HEK293 (cell line): ENCODE data around the gene ADAMTSL4.

ENCODE experiments used
- BCL11A ChIP-seq: fragments of 450-650 bp; formaldehyde crosslinking; IDR thresholded peaks from 2 replicates; pipeline ENCODE4 v1.5.1; 2016; ENCODE audit warnings: low read depth, missing biosample characterization, missing genetic modification characterization
- BCL11B ChIP-seq: fragments of 450-650 bp; formaldehyde crosslinking; IDR thresholded peaks from 2 replicates; pipeline ENCODE4 v1.5.1; 2016; ENCODE audit warnings: low read depth, missing biosample characterization, missing genetic modification characterization
- HOXA7 ChIP-seq: sonication (generic); formaldehyde crosslinking; IDR thresholded peaks from 2 replicates; pipeline ENCODE4 v1.8.1; 2022; ENCODE audit warnings: missing genetic modification reagents, borderline replicate concordance
- KLF7 ChIP-seq: fragments of 450-650 bp; formaldehyde crosslinking; IDR thresholded peaks from 2 replicates; pipeline ENCODE4 v1.5.1; 2016; ENCODE audit warnings: missing biosample characterization, missing genetic modification characterization, borderline replicate concordance
- MYNN ChIP-seq: fragments of 450-650 bp; formaldehyde crosslinking; IDR thresholded peaks from 2 replicates; pipeline ENCODE4 v1.5.1; 2016; ENCODE audit warnings: missing biosample characterization, missing genetic modification characterization, borderline replicate concordance
- MZF1 ChIP-seq: fragments of 450-650 bp; formaldehyde crosslinking; IDR thresholded peaks from 2 replicates; pipeline ENCODE4 v1.5.1; 2017; ENCODE audit warnings: missing biosample characterization, missing genetic modification characterization, borderline replicate concordance
- PBX3 ChIP-seq: sonication (generic); formaldehyde crosslinking; IDR thresholded peaks from 2 replicates; pipeline ENCODE4 v1.8.1; 2022; ENCODE audit warnings: mild to moderate bottlenecking, moderate library complexity, missing genetic modification reagents
- SP2 ChIP-seq: fragments of 450-650 bp; formaldehyde crosslinking; IDR thresholded peaks from 2 replicates; pipeline ENCODE4 v1.5.1; 2016; ENCODE audit warnings: missing biosample characterization, missing genetic modification characterization
- SP3 ChIP-seq: fragments of 450-650 bp; formaldehyde crosslinking; IDR thresholded peaks from 2 replicates; pipeline ENCODE4 v1.5.1; 2016; ENCODE audit warnings: missing biosample characterization, missing genetic modification characterization
- SP7 ChIP-seq: fragments of 450-650 bp; formaldehyde crosslinking; IDR thresholded peaks from 2 replicates; pipeline ENCODE4 v1.5.1; 2016; ENCODE audit warnings: missing biosample characterization, missing genetic modification characterization
- ZBTB1 ChIP-seq: fragments of 450-650 bp; formaldehyde crosslinking; IDR thresholded peaks from 2 replicates; pipeline ENCODE4 v1.5.1; 2016; ENCODE audit warnings: missing biosample characterization, missing genetic modification characterization
- ZBTB10 ChIP-seq: fragments of 450-650 bp; formaldehyde crosslinking; IDR thresholded peaks from 2 replicates; pipeline ENCODE4 v1.5.1; 2016; ENCODE audit warnings: missing biosample characterization, missing genetic modification characterization
- ZBTB48 ChIP-seq: fragments of 450-650 bp; formaldehyde crosslinking; IDR thresholded peaks from 2 replicates; pipeline ENCODE4 v1.5.1; 2016; ENCODE audit warnings: missing biosample characterization, missing genetic modification characterization
- ZFP41 ChIP-seq: fragments of 450-650 bp; formaldehyde crosslinking; IDR thresholded peaks from 2 replicates; pipeline ENCODE4 v1.5.1; 2016; ENCODE audit warnings: missing biosample characterization, missing genetic modification characterization, borderline replicate concordance
- ZNF133 ChIP-seq: fragments of 450-650 bp; formaldehyde crosslinking; IDR thresholded peaks from 2 replicates; pipeline ENCODE4 v1.5.1; 2016; ENCODE audit warnings: missing biosample characterization, missing genetic modification characterization
- ZNF184 ChIP-seq: fragments of 450-650 bp; IDR thresholded peaks from 2 replicates; pipeline ENCODE4 v1.5.1; 2018; ENCODE audit warnings: missing biosample characterization, mild to moderate bottlenecking, missing genetic modification characterization
- ZNF24 ChIP-seq: fragments of 450-650 bp; formaldehyde crosslinking; IDR thresholded peaks from 2 replicates; pipeline ENCODE4 v1.5.1; 2016; ENCODE audit warnings: missing biosample characterization, missing genetic modification characterization
- ZNF292 ChIP-seq: fragments of 450-650 bp; formaldehyde crosslinking; IDR thresholded peaks from 2 replicates; pipeline ENCODE4 v1.5.1; 2016; ENCODE audit warnings: low read depth, missing biosample characterization, missing genetic modification characterization, borderline replicate concordance
- ZNF302 ChIP-seq: fragments of 450-650 bp; formaldehyde crosslinking; IDR thresholded peaks from 2 replicates; pipeline ENCODE4 v1.5.1; 2016; ENCODE audit warnings: missing biosample characterization, missing genetic modification characterization, low read depth
- ZNF324 ChIP-seq: fragments of 450-650 bp; formaldehyde crosslinking; IDR thresholded peaks from 2 replicates; pipeline ENCODE4 v1.5.1; 2016; ENCODE audit warnings: missing biosample characterization, missing genetic modification characterization
- ZNF335 ChIP-seq: fragments of 450-650 bp; formaldehyde crosslinking; conservative IDR thresholded peaks from 2 replicates; pipeline ENCODE4 v1.5.1; 2016; ENCODE audit warnings: missing biosample characterization, missing genetic modification characterization
- ZNF404 ChIP-seq: fragments of 450-650 bp; formaldehyde crosslinking; IDR thresholded peaks from 2 replicates; pipeline ENCODE4 v1.5.1; 2017; ENCODE audit warnings: missing biosample characterization, missing genetic modification characterization
- ZNF48 ChIP-seq: fragments of 450-650 bp; formaldehyde crosslinking; IDR thresholded peaks from 2 replicates; pipeline ENCODE4 v1.5.1; 2016; ENCODE audit warnings: missing biosample characterization, missing genetic modification characterization
- ZNF488 ChIP-seq: fragments of 450-650 bp; formaldehyde crosslinking; IDR thresholded peaks from 2 replicates; pipeline ENCODE4 v1.5.1; 2016; ENCODE audit warnings: missing biosample characterization, missing genetic modification characterization
- ZNF548 ChIP-seq: fragments of 450-650 bp; formaldehyde crosslinking; IDR thresholded peaks from 2 replicates; pipeline ENCODE4 v1.5.1; 2016; ENCODE audit warnings: missing biosample characterization, missing genetic modification characterization
- ZNF558 ChIP-seq: fragments of 450-650 bp; formaldehyde crosslinking; IDR thresholded peaks from 2 replicates; pipeline ENCODE4 v1.5.1; 2016; ENCODE audit warnings: missing biosample characterization, missing genetic modification characterization
- ZNF664 ChIP-seq: fragments of 450-650 bp; formaldehyde crosslinking; IDR thresholded peaks from 2 replicates; pipeline ENCODE4 v1.5.1; 2016; ENCODE audit warnings: missing biosample characterization, missing genetic modification characterization
- ZNF692 ChIP-seq: fragments of 450-650 bp; formaldehyde crosslinking; IDR thresholded peaks from 2 replicates; pipeline ENCODE4 v1.5.1; 2016; ENCODE audit warnings: missing biosample characterization, missing genetic modification characterization
- ZSCAN18 ChIP-seq: fragments of 450-650 bp; formaldehyde crosslinking; IDR thresholded peaks from 2 replicates; pipeline ENCODE4 v1.5.1; 2016; ENCODE audit warnings: missing biosample characterization, missing genetic modification characterization
- TF ChIP-seq, protein P1 (sequence below): fragments of 450-650 bp; formaldehyde crosslinking; IDR thresholded peaks from 2 replicates; pipeline ENCODE4 v1.5.1; 2017; ENCODE audit warnings: missing biosample characterization, missing genetic modification characterization

The ADAMTSL4 gene

GRCh38 chr1:150561974-150562445 is 12.8 kb downstream of the ADAMTSL4 start (continued):
- TF ChIP-seq ZBTB1 (tag by site-specific recombination) (no peak), ZBTB48 (peak; percentile 81; the same call in 1 of the 2 replicates), KLF7 (tag by site-specific recombination) (peak; percentile 88; the same call in 1 of the 2 replicates), ZNF488 (tag by site-specific recombination) (no peak), ZNF664 (tag by site-specific recombination) (no peak), ZNF133 (tag by site-specific recombination) (no peak), ZNF184 (tag by site-specific recombination) (no peak), ZNF335 (tag by site-specific recombination) (0 out of 2 replicates have a peak, but pooled peaks have one; percentile 1), ZFP41 (tag by site-specific recombination) (no peak), MZF1 (tag by site-specific recombination) (no peak), ZBTB10 (tag by site-specific recombination) (peak; percentile 75), ZNF548 (tag by site-specific recombination) (no peak), MYNN (tag by site-specific recombination) (no peak), ZNF48 (tag by site-specific recombination) (no peak), SP2 (tag by site-specific recombination) (peak; percentile 85), SP7 (tag by site-specific recombination) (peak; percentile 63; the same call in 1 of the 2 replicates), ZNF404 (no peak), ZNF558 (tag by site-specific recombination) (no peak; the same call in 1 of the 2 replicates), ZSCAN18 (tag by site-specific recombination) (no peak), ZNF292 (tag by site-specific recombination) (no peak), BCL11A (tag by site-specific recombination) (no peak), BCL11B (no peak), ZNF692 (0 out of 2 replicates have a peak, but pooled peaks have one; percentile 49), SP3 (tag by site-specific recombination) (peak; percentile 73), ZNF324 (peak; percentile 65; the same call in 1 of the 2 replicates), ZNF302 (tag by site-specific recombination) (no peak), ZNF24 (tag by site-specific recombination) (no peak), PBX3 (CRISPR knock-in tag) (no peak), HOXA7 (CRISPR knock-in tag) (no peak)
- TF ChIP-seq, protein P1, sequence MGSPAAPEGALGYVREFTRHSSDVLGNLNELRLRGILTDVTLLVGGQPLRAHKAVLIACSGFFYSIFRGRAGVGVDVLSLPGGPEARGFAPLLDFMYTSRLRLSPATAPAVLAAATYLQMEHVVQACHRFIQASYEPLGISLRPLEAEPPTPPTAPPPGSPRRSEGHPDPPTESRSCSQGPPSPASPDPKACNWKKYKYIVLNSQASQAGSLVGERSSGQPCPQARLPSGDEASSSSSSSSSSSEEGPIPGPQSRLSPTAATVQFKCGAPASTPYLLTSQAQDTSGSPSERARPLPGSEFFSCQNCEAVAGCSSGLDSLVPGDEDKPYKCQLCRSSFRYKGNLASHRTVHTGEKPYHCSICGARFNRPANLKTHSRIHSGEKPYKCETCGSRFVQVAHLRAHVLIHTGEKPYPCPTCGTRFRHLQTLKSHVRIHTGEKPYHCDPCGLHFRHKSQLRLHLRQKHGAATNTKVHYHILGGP (tag by site-specific recombination), result peak; percentile 97
